Epithelial cell of prostate (primary cell): ENCODE data around the gene TDRD3.
"Not testable (repeated sequence)": the region's sequence is repeated elsewhere in the genome, so short reads cannot be mapped to it uniquely, and the experiment has no call there.

ENCODE experiments used
- DNase-seq: peaks from one replicate; pipeline ENCODE4 v3.0.0-alpha.2; 2011; ENCODE audit warnings: low read depth, low spot score
- H3K27ac ChIP-seq: fragments of 450-650 bp; 2 replicates; pipeline ENCODE4 v1.5.1; 2017; ENCODE audit warnings: mild to moderate bottlenecking

TDRD3 gene

DNA sequence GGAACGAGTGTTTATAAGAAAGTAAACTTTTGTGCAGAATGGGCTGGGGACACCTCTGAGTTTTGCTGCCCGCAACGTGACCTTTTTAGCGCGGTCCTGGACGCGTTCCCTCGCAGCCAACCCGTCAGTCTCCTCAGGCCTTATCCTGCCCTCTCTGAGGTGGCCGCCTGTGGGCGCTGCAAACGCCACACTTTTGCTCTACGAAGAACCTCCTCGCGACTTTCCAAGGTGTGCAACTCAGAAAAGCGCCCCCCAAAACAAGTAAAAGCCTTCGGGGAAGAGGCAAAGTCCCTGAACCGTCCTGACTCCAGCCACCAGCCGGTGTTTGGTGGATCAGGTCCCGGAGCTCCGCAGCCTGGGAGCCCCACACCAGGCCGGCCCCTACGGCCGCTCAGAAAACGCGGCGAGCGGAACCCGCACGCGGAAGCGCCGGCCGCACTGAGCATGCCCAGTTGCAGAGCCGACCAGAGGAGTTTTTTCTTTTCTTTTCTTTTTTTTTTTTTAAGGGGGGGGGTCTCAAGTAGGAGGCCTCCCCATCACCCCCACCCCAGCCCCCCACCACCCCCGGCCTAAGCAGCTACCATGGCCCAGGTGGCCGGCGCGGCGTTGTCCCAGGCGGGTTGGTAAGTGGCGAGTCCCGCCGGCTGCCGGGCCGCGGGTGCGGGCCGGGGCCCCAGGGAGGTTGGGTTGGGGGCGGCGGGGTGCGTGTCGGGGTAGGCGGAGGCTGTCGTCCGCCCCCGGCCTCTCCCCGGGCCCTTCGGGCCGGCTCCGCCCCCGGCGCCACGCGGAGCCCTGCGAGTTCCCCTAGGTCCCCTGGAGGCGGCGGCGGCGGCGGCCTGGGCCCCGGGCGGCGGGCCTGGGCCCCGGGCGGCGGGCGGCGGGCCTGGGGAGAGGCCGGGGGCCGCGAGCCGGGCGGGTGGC, at the start of gene TDRD3:
Gene TDRD3, plus strand, starts transcription at position 438 of the 921 bp plus-strand sequence. Its CDS starts 145 bp downstream, at position 583.
- peak within 1 kb of the TSS; percentile 89 for H3K27ac ChIP-seq
- peak; percentile 39 for DNase-seq

DNA sequence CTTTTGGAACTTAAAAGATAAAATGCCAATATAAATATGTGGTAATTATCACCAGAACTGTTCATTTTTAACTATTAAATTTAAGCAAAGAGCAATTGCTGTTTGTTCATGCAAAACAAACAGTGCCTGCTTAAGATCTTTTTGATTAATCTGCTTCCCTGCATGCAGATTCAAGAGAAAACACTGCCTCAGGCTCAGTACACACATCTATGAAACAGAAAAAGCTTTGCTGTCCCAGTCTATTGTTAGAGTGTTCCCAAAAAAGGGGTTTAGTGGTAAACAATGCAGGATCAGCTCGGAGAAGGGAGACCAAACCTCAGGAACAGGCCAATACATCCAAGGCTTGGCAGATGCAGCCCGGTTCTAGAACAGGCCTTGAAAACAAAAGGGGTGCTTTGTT, 49.3 kb upstream of the TDRD3 start:
- no peak overlapping the region for H3K27ac ChIP-seq
- no peak for DNase-seq

DNA sequence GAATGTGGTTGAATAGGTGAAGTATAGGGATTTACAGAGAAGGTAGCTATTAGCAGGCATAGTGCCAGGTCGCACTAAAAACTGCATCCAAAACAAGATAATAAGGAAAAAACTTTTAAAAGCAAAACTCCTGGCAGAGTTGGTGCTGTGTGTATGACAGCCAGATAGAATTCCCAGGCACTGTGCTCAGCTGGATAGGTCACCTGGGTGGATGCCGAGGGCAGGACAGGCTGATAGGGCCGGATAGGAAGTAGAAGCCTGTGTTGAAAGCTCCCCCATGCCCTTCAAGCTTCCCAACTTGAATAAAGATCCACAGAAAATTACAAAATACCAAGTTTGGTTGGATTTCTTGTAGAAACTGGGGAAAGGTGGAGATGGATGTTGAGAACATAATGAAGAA, 48.9 kb upstream of the TDRD3 start:
- no peak overlapping the region for H3K27ac ChIP-seq
- DNase-seq: no peak

DNA sequence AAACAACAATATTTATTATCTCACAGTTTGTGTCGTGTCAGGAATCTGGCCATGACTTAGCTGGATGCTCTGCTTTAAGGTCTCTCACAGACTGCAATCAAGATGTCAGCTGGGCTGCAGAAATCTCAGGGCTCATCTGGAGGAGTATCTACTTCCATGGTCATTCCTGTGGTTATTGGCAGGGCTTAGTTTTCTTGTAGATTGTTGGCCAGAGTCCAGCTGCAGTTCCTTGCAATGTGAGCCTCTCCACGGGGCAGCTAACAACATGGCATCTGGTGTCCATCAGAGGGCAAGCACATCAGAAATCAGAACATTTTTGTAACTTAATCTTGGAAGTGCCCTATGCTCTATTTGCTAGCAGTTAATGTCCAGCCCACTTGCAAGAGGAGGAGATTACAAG, 45.7 kb upstream of the TDRD3 start:
- no peak for DNase-seq
- no peak overlapping the region for H3K27ac ChIP-seq

- DNase-seq: no peak
- H3K27ac ChIP-seq: no peak overlapping the region
These were observed 45.0 kb upstream of the TDRD3 start for GRCh38 chr13:60351855-60352615.

DNA sequence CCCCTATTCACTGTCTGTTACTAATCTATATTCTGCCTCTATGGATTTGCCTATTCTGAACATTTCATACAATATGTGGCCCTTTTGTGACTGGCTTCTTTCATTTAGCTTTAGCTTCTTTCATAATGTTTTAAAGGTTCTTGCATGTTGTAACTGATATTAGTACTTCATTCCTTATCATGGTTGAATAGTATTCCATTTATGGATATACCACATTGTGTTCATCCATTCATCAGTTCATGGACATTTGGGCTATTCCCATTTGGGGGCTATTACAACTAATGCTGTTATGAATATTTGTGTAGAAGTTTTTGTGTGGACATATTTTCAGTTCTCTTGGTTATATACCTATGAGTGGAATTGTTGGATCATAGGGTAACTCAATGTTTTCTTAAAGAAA, 44.4 kb upstream of the TDRD3 start:
- no peak for DNase-seq
- H3K27ac ChIP-seq: no peak overlapping the region

DNA sequence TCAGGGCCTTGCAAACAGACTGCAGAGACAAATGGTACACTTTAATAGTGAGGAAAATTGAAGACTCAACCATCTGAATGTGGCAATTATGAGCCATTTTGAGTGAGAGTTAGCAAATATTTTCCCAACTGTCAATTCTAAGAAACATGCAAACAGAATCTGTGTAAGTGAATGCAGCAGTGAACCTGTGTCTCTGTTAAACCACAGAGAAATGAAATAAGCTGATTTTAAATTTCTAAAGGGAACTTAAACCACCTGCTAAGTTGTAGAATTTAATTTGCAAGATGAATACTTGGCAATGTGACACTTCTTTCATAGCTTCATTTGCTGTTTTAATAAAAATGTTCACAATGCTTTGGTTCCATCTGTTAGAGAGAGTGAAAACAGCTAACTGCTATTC, 42.0 kb upstream of the TDRD3 start:
- no peak for DNase-seq

GRCh38 chr13:60356970-60357369, 40.0 kb upstream of the TDRD3 start:
- DNase-seq: no peak
- no peak overlapping the region for H3K27ac ChIP-seq

More for the DNA sequence above, 42.0 kb upstream of the TDRD3 start:
- H3K27ac ChIP-seq: no peak overlapping the region

GRCh38 chr13:60358453-60358852, 38.6 kb upstream of the TDRD3 start:
- DNase-seq: no peak
- H3K27ac ChIP-seq: no peak overlapping the region

- no peak for DNase-seq
- no peak overlapping the region for H3K27ac ChIP-seq
These were observed 33.7 kb upstream of the TDRD3 start for GRCh38 chr13:60363288-60363687.

DNA sequence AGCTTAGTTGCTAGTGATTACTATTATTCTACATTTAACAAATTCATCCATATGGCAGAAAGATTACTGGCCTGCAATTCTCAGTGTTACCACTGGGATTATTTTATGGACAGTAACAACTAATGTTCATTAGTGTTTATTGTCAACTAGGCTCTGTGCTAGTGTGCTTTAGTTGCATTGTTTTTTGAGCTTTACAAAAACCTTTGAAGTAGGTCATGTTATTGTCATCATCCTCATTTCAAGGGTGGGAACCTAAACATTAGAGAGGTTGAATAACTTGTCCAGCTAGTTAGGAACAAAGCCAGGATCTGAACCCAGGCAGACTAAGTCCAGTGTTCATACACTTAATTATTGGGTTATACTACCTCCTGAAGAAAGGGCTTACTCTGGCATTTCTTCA, 27.8 kb upstream of the TDRD3 start:
- no peak for DNase-seq
- no peak overlapping the region for H3K27ac ChIP-seq

DNA sequence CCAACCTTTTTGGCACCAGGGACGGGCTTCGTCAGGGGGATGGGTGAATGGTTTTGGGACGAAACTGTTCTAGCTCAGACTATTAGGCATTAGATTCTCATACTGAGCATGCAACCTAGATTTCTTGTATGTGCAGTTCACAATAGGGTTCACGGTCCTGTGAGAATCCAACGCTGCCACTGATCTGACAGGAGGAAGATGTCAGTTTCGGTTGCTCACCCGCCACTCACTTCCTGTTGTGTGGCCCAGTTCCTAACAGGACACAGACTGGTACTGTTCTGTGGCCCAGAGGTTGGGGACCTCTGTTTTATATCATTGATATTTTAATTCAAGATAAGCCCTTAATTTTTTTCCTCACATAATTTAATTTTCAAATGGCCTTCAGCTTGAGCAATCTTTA, 26.7 kb upstream of the TDRD3 start:
- no peak overlapping the region for H3K27ac ChIP-seq
- DNase-seq: no peak

GRCh38 chr13:60372141-60372540, 24.9 kb upstream of the TDRD3 start:
- DNase-seq: no peak

DNA sequence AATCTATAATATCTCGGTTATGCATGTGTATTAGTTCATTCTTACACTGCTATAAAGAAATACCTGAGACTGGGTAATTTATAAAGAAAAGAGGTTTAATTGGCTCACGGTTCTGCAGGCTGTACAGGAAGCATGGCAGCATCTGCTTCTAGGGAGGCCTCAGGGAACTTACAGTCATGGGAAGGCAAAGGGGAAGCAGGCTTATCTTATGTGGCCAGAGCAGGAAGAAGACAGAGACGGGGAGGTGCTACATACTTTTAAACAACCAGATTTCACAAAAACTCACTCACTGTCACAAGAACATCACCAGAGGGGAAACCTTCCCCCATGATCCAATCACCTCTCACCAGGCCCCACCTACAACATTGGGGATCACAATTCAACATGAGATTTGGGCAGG, 17.7 kb upstream of the TDRD3 start:
- not testable (repeated sequence) for DNase-seq, H3K27ac ChIP-seq

More at GRCh38 chr13:60372141-60372540, 24.9 kb upstream of the TDRD3 start:
- no peak overlapping the region for H3K27ac ChIP-seq

DNA sequence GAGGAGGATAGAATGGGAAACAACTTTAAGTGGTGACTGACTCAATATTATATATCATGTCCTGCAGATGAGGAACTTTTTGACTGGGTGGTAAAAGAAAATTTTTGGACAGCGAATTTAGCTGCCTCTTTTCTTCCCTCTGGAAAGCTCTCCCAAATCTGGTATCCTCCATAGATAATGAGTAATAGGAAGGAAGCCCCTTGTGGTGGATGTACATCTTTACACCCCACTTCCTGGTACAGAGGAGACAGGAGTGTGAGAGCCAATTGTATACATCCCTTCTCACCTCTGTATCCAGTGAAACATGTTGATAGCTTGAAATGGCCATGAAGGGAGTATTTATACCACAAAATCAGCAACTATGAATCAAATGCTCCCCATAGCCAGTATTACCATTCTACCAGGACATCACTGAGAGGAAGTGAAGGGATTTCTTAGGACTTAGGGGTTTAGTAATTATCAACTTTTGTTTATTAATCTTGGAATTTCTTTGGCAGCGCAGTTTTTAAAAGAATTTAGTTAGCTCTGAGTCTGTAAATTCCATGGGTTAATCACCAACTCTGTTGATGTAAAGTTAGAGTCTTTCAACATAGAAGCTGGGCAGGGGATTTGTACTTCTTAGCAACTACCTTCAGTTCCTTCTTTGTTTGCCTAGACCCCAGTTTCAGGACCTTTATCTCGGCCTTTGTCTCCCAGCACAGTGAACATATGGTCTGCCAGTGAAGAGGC, 17.0 kb upstream of the TDRD3 start:
- no peak overlapping the region for H3K27ac ChIP-seq

GRCh38 chr13:60384911-60385310, 12.1 kb upstream of the TDRD3 start:
- H3K27ac ChIP-seq: no peak overlapping the region
- DNase-seq: no peak

More for the DNA sequence above, 17.0 kb upstream of the TDRD3 start:
- DNase-seq: no peak

DNA sequence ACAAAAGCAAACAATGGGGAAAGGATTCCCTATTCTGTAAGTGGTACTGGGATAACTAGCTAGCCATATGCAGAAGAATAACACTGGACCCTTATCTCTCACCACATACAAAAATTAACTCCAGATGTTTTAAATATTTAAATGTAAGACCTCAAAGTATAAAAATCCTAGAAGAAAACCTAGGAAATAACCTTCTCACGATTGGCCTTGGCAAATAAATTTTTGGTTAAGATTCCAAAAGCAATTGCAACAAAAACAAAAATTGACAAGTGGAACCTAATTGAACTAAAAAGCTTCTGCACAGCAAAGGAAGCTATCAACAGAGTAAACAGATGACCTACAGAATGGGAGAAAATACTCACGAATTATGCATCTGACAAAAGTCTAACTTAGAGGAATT, 10.8 kb upstream of the TDRD3 start:
- H3K27ac ChIP-seq: no peak overlapping the region
- no peak for DNase-seq

- H3K27ac ChIP-seq: no peak overlapping the region
- no peak for DNase-seq
These were observed 4.9 kb upstream of the TDRD3 start for GRCh38 chr13:60392131-60392530.

DNA sequence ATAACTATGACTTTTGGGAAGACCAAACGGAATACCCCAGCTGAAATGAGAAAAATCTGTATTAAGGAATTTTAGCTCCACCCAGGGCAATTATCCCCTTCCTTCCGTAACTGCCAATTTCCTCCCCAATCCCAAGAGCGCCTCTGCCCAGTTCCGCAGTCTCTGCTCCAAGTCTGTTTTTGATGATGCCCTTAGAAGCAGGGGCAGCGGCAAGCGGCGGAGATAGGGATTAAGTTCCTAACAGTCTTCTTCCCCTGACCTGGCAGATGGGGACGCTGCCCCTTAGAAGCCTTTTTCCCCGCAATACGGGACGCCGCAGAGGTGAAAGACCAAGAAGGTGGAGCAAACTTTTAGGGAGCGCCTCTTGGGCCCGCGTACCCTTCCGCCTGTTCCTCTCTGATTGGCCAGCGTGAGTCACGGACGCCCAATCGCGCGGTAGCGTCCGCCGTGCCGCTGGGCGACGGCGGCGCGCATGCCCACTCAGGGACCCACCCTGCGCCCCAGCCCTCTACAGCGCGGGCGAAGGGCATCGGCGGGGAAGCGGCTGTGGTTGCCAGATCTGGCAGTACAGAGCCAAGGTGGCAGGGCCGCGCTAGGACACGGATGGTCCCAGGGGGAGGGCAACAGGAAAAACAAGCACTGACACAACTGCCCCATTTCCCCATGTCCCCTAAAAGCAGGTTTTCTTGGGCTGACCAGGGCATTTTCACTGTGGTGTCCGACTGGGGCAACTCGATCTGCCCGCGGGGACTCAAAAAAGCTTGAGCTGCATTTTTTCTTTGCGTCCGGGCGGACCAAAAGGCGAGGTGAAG, 843 bp upstream of the TDRD3 start:
- peak overlapping the region; percentile 89 for H3K27ac ChIP-seq
- peak; percentile 66 for DNase-seq
